CD4-positive, alpha-beta T cell (primary cell): Measurements from ENCODE around the gene MDP1. TPM values are rescaled to one million over a fixed set of nuclear protein-coding genes. Genes with fewer than 3 reads are reported as not detected.

ENCODE experiments used
- ATAC-seq: fragments of 200-7000 bp; cut with Tn5 transposase; one replicate; pipeline ENCODE4 v1.10.0; 2022; ENCODE audit warnings: mild to moderate bottlenecking; ENCODE audit not compliant: poor library complexity
- CTCF ChIA-PET: fragments of 350-600 bp; sonication (Branson Sonifier 250); formaldehyde crosslinking; loops from one replicate; lab custom pipeline; 2021; ENCODE audit warnings: antibody characterized with exemption, inconsistent platforms; lab: Charles Lee
- POLR2A ChIA-PET: fragments of 350-600 bp; sonication (Branson Sonifier 250); formaldehyde crosslinking; loops from one replicate; lab custom pipeline; 2021; ENCODE audit warnings: antibody characterized with exemption, inconsistent platforms; lab: Charles Lee
- DNase-seq, 14 experiments: peaks; one replicate each; pipeline ENCODE4 v3.0.0-alpha.2; 2013 to 2020; ENCODE audit warnings: mixed read lengths in 2 of 14
- H3K27ac ChIP-seq, 2 donors: one replicate each; pipeline versions ENCODE4 v1.5.1 to v1.7.0; 2013; ENCODE audit warnings: low read length in 2 of 2, low read depth in 1 of 2, mild to moderate bottlenecking in 1 of 2
- H3K27me3 ChIP-seq, 2 experiments: 1 replicate in 1 of 2; 2 replicates in 1 of 2; pipeline versions ENCODE4 v1.6.1 to v1.7.0; 2013; ENCODE audit warnings: low read length in 2 of 2, control low read depth in 1 of 2, mild to moderate bottlenecking in 1 of 2, moderate library complexity in 1 of 2; ENCODE audit not compliant: insufficient read depth in 2 of 2, control insufficient read depth in 1 of 2
- H3K36me3 ChIP-seq: one replicate; pipeline ENCODE4 v1.6.1; 2013; ENCODE audit warnings: low read length, control low read depth; ENCODE audit not compliant: insufficient read depth
- H3K4me1 ChIP-seq: one replicate; pipeline ENCODE4 v1.6.1; 2013; ENCODE audit warnings: low read length, control low read depth; ENCODE audit not compliant: insufficient read depth
- H3K4me3 ChIP-seq: one replicate; pipeline ENCODE4 v1.5.1; 2013; ENCODE audit warnings: mild to moderate bottlenecking, low read length, moderate library complexity
- H3K9me3 ChIP-seq, 2 experiments: 1 replicate in 1 of 2; 2 replicates in 1 of 2; pipeline versions ENCODE4 v1.6.1 to v1.7.0; 2013; ENCODE audit warnings: low read length in 2 of 2, mild to moderate bottlenecking in 2 of 2, control low read depth in 1 of 2, moderate library complexity in 1 of 2; ENCODE audit not compliant: control insufficient read depth in 1 of 2, insufficient read depth in 1 of 2
- H3K27ac Mint-ChIP-seq: one replicate; pipeline ENCODE4 v1.8.0; 2020; ENCODE audit warnings: mixed read lengths
- H3K27me3 Mint-ChIP-seq: one replicate; pipeline ENCODE4 v1.8.0; 2021; ENCODE audit warnings: mixed read lengths
- H3K36me3 Mint-ChIP-seq: one replicate; pipeline ENCODE4 v1.8.0; 2021; ENCODE audit warnings: low read depth, mixed read lengths
- H3K4me1 Mint-ChIP-seq: one replicate; pipeline ENCODE4 v1.8.0; 2021; ENCODE audit warnings: low read depth, mixed read lengths
- H3K4me3 Mint-ChIP-seq: one replicate; pipeline ENCODE4 v1.8.0; 2020; ENCODE audit warnings: mild to moderate bottlenecking, mixed read lengths
- H3K9me3 Mint-ChIP-seq: one replicate; pipeline ENCODE4 v1.8.0; 2020; ENCODE audit warnings: mixed read lengths
- intact Hi-C, 2 experiments: fragments of 100-400 bp; cut with DNase I in 1 of 2; cut with micrococcal nuclease in 1 of 2; formaldehyde crosslinking; loops; one replicate each; pipeline versions ENCODE4 v1.15.1 to v1.9.0; 2023 to 2025; cut with DNase I, micrococcal nuclease
- total RNA-seq, 174 experiments: library from RNA in 2 of 174; stranded (reverse) in 2 of 174; gene quantifications; one replicate each; pipeline ENCODE4 v1.2.3 and lab custom pipeline; 2021 to 2026
- TF ChIP-seq, protein P1 (sequence below): fragments of 200-600 bp; IDR thresholded peaks from one replicate; pipeline ENCODE4 v1.8.0; 2022; ENCODE audit warnings: antibody characterized with exemption, mild to moderate bottlenecking

MDP1 gene
- total RNA-seq, 2 experiments from 2014 or later, result 3.2 to 3.7 TPM

DNA sequence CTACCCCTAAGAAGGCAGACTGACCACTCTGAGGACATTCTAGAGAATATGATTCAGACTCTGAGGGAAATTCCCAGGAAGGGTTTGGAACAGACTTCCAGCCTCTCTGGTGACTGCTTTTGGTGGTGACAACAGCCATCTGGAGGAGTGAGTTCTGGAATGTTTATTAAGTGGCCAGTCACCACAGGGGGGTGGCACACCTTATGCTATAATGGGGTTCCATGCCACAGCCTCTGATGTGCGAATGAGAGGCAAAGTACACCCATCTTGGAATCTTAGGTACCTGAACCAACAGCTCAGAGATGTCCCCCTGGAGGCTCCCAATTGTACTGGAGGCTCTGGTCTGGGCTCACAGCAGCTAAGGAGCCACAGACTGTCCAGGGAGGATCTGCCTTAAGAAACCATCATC, 36.0 kb upstream of the MDP1 start:
- POLR2A ChIA-PET, result interaction anchor here (1.2 to 3.6 kb wide), 2 partner anchors 9 to 180 kb away, joined by 5 to 20 read pairs; partner anchors contain the start of gene TINF2
- Histone ChIP-seq H3K9me3 (no peaks in the 10 kb centered on the region), H3K36me3 (peaks cover 34% of the 10 kb centered on the region), H3K27me3 (no peaks in the 10 kb centered on the region), H3K4me3 (no peak overlapping the region), H3K4me1 (peaks cover 6% of the 10 kb centered on the region), H3K27ac (no peak overlapping the region)
- CTCF ChIA-PET, result interaction anchor here (1.7 to 1.9 kb wide), 2 partner anchors 45 to 56 kb away, joined by 5 read pairs; partner anchors contain the start of gene CIDEB
- H3K27ac Mint-ChIP-seq, result no peak overlapping the region
- no peak overlapping the region for H3K4me3 Mint-ChIP-seq
- intact Hi-C loops, result no loop called here
- peaks cover 34% of the 10 kb centered on the region for H3K36me3 Mint-ChIP-seq
- no peak for ATAC-seq
- H3K4me1 Mint-ChIP-seq, result peaks cover 18% of the 10 kb centered on the region
- TF ChIP-seq, protein P1, sequence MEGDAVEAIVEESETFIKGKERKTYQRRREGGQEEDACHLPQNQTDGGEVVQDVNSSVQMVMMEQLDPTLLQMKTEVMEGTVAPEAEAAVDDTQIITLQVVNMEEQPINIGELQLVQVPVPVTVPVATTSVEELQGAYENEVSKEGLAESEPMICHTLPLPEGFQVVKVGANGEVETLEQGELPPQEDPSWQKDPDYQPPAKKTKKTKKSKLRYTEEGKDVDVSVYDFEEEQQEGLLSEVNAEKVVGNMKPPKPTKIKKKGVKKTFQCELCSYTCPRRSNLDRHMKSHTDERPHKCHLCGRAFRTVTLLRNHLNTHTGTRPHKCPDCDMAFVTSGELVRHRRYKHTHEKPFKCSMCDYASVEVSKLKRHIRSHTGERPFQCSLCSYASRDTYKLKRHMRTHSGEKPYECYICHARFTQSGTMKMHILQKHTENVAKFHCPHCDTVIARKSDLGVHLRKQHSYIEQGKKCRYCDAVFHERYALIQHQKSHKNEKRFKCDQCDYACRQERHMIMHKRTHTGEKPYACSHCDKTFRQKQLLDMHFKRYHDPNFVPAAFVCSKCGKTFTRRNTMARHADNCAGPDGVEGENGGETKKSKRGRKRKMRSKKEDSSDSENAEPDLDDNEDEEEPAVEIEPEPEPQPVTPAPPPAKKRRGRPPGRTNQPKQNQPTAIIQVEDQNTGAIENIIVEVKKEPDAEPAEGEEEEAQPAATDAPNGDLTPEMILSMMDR, result no peak
- no peaks in the 10 kb centered on the region for H3K9me3 Mint-ChIP-seq
- no peaks in the 10 kb centered on the region for H3K27me3 Mint-ChIP-seq
- no peak for DNase-seq

GRCh38 chr14:24250354-24250753, 34.5 kb upstream of the MDP1 start:
- peaks cover 27% of the 10 kb centered on the region for H3K36me3 ChIP-seq
- POLR2A ChIA-PET, result interaction anchor here (3.6 kb wide), 1 partner anchor 8 kb away, joined by 20 read pairs; the partner anchor contains the start of gene TINF2
- intact Hi-C loops, result no loop called here
- no peak overlapping the region for H3K4me3 ChIP-seq
- Mint-ChIP-seq H3K27ac (peak overlapping the region; percentile 57), H3K9me3 (no peaks in the 10 kb centered on the region), H3K36me3 (peaks cover 24% of the 10 kb centered on the region), H3K27me3 (no peaks in the 10 kb centered on the region), H3K4me1 (peaks cover 21% of the 10 kb centered on the region), H3K4me3 (no peak overlapping the region)
- H3K9me3 ChIP-seq, result no peaks in the 10 kb centered on the region
- CTCF ChIA-PET, result interaction anchor here (0.9 to 1.9 kb wide), 2 partner anchors 57 to 187 kb away, joined by 3 to 5 read pairs; partner anchors contain the start of gene CIDEB
- peaks cover 13% of the 10 kb centered on the region for H3K4me1 ChIP-seq
- no peak overlapping the region for H3K27ac ChIP-seq
- TF ChIP-seq, protein P1, result no peak
- no peaks in the 10 kb centered on the region for H3K27me3 ChIP-seq
- no peak for ATAC-seq
- peak in 1 of 14 experiments; percentile 25 for DNase-seq

DNA sequence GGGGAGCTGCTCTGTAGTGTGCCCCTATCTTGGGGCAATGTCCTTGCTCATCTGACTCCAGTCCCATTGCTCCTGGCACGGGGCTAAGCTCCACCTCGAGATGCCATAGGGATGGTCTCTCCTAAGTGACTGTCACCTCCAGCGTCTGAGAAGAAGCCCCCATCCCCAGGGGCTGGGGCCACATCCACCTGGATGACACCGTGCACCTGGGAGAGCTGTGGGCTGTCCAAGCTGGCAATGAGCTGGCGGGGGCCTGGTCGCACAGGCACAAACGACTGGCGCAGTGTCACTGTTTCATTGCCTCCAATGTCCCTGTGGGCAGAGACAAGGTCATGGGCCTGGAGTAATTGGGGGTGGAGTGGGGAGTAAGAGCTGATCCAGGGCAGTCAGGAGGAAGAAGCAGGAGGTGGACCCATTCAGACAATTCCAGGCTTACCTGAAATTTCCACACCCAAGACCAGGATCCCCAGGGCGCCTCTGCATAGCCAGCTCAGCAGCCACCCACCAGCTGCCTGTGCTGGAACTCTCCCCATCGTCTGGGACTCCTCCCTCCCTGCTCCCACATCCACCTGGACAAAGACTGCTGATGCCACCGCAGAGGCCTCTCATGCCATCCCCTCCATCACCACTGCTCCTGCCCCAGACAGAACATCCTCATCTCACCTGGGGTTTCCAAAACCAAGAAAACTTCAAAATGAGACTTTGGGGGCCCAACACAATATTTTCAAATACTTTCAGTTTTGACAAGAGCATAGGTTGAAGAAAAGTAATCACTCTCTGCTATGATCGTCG, 33.6 kb upstream of the MDP1 start:
- intact Hi-C loops, result no loop called here
- H3K27ac Mint-ChIP-seq, result peak overlapping the region; percentile 57

More for the DNA sequence above, 33.6 kb upstream of the MDP1 start:
- H3K27me3 ChIP-seq, result no peaks in the 10 kb centered on the region
- POLR2A ChIA-PET, result no interaction called here
- CTCF ChIA-PET, result interaction anchor here (1.0 to 1.5 kb wide), 2 partner anchors 22 to 84 kb away, joined by 3 read pairs; partner anchors contain the start of gene RABGGTA
- TF ChIP-seq, protein P1, result no peak
- Mint-ChIP-seq H3K4me1 (peaks cover 26% of the 10 kb centered on the region), H3K36me3 (peaks cover 17% of the 10 kb centered on the region), H3K4me3 (peak overlapping the region; percentile 39), H3K9me3 (no peaks in the 10 kb centered on the region), H3K27me3 (no peaks in the 10 kb centered on the region)
- H3K36me3 ChIP-seq, result peaks cover 18% of the 10 kb centered on the region
- ATAC-seq (no peak), DNase-seq (peak in 1 of 14 experiments; percentile 24)
- no peak overlapping the region for H3K4me3 ChIP-seq
- H3K27ac ChIP-seq, result no peak overlapping the region
- H3K4me1 ChIP-seq, result peaks cover 13% of the 10 kb centered on the region
- H3K9me3 ChIP-seq, result no peaks in the 10 kb centered on the region
